Natural killer cell treated with Interleukin-12 subunit alpha and Interleukin-12 subunit beta and Interleukin-15 and Interleukin-18, amount 100 ng/mL, for 72 hours (primary cell): ENCODE data around the gene IGSF9. TPM values are rescaled to one million over a fixed set of nuclear protein-coding genes. Genes with fewer than 3 reads are reported as not detected.

Experiments
- total RNA-seq, 2 donors: library from RNA; stranded (reverse); gene quantifications; one replicate each; pipeline ENCODE4 v1.2.3, GENCODE V29; 2022

The IGSF9 gene
- total RNA-seq, 2 donors from 2014 or later: not detected

Other genes with a start within 250 kb of the IGSF9 start
- not detected for gene CRP, start 231.0 kb downstream of the IGSF9 start, total RNA-seq
- gene DUSP23, start 164.7 kb downstream of the IGSF9 start, total RNA-seq: 10 to 100 TPM; 10.7 to 14.4 TPM
- gene FCRL6, start 143.3 kb downstream of the IGSF9 start, total RNA-seq: under 1 TPM in 1 of 2 donors, not detected in 1; 0.81 TPM
- 1 to 10 TPM in 1 of 2 donors, under 1 TPM in 1; 0.29 to 2.1 TPM for gene SLAMF8, start 118.7 kb downstream of the IGSF9 start, total RNA-seq
- not detected for gene VSIG8, start 83.0 kb downstream of the IGSF9 start, total RNA-seq
- 1 to 10 TPM in 1 of 2 donors, under 1 TPM in 1; 0.38 to 3.0 TPM for gene CFAP45, start 45.4 kb downstream of the IGSF9 start, total RNA-seq
- gene TAGLN2, start 20.1 kb downstream of the IGSF9 start, total RNA-seq: 100 to 1,000 TPM; 239 to 375 TPM
- gene SLAMF9, start 8.6 kb upstream of the IGSF9 start, total RNA-seq: not detected
- gene PIGM, start 86.4 kb upstream of the IGSF9 start, total RNA-seq: 1 to 10 TPM; 4.9 to 5.6 TPM
- under 1 TPM in 1 of 2 donors, not detected in 1; 0.50 TPM for gene KCNJ10, start 124.5 kb upstream of the IGSF9 start, total RNA-seq
- not detected for gene KCNJ9, start 135.9 kb upstream of the IGSF9 start, total RNA-seq
- gene IGSF8, start 153.0 kb upstream of the IGSF9 start, total RNA-seq: 10 to 100 TPM; 20.6 to 25.8 TPM
- gene ATP1A2, start 170.1 kb upstream of the IGSF9 start, total RNA-seq: not detected
- not detected for gene ATP1A4, start 206.0 kb upstream of the IGSF9 start, total RNA-seq
- gene CASQ1, start 245.0 kb upstream of the IGSF9 start, total RNA-seq: not detected